ENCODE data around the gene GAL3ST3. TPM values are rescaled to one million over a fixed set of nuclear protein-coding genes. Genes with fewer than 3 reads are reported as not detected.

GAL3ST3 gene
- total RNA-seq, 1 experiment from 2014 or later: not detected

DNA sequence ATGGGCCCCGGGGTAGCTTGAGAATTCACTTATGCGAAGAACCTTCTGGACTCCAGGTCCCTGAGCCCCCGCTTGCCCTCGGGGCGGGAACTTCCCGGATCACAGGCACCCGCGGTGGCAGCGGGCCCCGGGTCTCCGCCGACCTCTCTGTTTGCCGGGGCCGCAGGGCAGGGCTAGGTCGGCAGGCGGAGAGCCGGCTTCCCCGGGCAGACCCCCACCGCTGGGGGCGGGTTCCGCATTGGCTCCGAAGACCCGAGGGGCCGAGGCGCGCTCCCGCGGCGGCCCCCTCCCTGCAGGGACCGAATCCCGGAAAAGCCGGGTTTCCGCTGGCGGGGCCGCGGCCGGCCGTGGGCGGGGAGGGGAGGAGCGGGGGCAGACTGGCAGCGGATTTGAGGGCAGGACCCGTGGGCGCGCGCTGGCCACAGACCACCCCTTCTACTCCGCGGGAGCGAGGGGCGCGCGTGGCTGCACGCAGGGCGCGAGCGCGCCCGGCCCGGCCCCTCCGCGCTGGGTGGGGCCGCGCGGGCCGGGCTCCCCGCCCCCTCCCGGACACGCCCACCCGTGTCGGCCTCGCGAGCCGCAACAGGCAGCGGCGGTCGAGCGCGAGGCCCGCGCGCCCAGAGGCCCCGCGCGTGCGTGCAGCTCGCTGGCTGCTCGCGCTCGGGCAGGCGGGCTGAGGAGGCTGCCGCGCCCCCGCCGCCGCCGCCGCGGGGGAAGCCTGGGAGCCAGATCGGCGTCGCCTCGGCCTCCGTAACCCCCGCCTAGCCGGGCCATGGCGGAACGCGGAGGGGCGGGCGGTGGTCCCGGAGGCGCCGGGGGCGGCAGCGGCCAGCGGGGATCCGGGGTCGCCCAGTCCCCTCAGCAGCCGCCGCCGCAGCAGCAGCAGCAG lies 21.0 kb upstream of the GAL3ST3 start, which contains the start of gene PACS1:
PACS1 (plus strand) TSS at position 558 of the 889 bp plus-strand sequence; CDS start at position 773, 215 bp downstream.
- DNase-seq (ENCODE audit: low read depth): peak; percentile 81

DNA sequence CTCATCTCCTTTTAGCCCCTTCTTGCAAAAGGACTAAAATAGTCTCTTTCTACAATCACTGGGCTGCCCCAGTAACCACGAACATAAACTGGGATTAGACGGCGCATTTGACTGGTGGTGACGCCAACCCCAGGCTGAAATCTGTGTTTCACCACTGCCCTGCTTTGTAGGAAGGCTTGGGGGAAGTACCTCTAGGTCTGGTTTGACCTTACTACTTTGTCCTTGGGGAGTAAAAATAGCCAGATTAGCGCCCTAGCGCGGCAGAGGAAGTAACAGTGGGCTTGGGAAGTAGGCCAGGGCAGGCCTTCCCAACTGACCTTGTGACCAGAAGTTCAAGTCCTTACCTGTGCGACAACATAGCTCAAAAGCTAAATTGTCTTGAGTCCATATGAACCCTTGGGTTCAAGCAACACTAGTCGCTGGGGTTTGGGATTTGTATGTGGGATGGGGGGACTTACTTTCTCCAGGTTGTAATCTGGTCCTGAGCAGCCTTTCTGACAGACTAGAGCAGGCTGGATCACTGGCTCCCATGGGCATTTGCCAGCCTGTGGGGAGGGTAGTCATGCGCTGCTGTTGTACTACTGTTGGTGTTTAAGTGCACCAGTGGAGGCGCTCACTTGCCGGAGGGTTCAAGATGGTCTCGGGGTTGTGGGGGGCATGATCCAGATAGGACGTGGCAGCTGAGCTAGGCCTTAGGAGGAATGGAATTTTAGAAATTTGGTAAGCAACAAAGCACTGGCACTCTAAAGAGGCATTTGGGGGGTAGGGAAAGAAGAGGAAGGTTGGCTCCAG lies 20.2 kb upstream of the GAL3ST3 start:
- DNase-seq (ENCODE audit: low read depth): peak; percentile 92

DNA sequence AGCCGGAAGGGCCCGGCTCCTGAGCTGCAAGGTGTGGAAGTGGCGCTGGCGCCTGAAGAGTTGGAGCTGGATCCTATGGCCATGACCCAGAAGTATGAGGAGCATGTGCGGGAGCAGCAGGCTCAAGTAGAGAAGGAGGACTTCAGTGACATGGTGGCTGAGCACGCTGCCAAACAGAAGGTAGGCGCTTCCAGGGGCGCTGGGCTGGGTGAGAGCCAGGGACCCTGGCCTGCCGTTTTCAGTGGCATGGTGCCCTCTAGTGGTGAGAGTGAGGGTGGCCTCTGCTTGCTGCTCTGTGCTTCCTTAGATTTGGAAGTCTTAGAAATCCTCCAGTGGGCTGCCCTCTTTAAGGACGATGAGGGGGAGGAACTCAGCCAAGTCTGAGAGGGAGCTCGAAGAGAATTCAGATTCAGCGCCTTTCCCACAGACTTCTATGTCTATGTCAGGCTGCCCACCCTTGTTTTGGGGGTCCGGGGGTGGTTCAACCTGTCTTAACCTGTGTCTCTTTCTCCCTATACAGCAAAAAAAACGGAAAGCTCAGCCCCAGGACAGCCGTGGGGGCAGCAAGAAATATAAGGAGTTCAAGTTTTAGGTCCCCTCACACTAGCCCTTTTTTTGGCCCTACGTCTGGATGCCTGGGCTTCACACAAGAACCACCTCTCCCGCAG lies 19.3 kb upstream of the GAL3ST3 start:
- DNase-seq (ENCODE audit: low read depth): peak; percentile 64

DNA sequence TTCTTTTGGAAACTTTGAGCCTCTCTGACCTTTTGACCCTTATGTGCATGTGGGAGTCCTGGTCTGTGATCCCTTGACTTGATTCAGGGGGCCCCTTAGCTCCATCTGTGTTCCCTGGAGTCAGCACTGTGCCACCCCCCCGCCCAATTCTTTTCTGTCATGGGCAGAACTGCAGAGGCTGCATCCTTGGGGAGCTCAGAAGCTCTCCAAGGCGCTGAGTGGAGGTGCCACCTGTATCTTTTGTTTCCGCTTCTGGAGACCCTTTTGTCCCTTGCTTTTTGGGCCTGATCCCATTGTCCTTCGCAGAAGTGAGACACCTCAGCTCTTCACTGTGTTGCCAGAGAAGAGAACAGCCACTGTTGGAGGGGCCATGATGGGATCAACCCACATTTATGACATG lies 18.7 kb upstream of the GAL3ST3 start:
- DNase-seq (ENCODE audit: low read depth): no peak

DNA sequence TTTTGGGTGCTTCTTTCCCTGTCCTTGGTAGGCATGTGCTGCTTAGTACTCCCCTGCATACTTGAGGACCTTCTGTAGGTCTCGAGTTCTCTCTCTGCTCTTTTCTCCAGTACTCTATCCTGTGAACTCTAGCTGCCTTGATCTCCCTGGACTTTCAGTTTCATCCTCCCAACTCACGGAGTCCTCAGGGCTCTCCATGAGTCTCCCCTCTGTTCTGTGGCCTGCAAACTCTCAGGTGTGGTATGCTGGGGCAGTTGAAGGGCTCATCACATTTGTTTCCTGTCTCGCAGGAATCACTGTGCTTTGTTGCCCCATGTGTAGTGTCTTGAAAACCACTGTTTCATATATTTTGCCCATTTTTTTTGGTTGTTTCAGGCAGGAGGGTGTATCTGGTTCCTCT lies 17.8 kb upstream of the GAL3ST3 start:
- no peak for DNase-seq (ENCODE audit: low read depth)

DNA sequence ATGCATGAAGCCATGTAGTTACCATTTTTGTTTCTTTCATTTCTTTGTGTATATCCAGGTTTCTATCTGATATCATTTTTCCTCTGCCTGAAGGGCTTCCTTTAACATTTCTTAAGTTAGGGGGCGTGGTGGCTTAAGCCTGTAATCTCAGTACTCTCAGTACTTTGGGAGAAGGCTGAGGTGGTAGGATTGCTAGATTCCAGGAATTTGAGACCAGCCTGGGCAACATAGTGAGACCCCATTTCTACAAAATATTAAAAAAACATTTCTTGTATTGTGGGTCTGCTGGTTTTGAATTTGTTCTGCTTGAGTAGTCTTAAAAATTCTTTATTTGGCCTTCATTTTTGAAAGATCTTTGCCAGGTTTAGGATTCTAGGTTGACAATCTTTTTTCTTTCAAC lies 15.6 kb upstream of the GAL3ST3 start:
- DNase-seq (ENCODE audit: low read depth): no peak

DNA sequence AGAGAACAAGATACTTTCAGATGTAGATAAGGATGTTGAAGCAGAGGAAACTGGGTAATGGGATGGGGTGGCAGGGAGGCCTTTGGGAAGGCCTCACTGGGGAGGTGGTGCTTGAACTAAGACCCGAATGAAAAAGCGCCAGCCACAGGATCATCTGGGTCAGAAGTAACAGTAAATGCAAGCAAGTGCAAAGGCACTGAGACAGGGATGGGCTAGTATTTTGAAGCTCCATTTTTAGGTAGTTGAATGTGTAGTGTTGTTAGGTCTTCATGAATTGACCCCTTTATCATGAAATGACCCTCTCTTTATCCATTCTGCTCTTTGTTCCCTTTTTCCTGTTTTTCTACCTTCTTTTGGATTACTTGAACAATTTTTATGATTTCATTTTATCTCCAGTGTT lies 14.9 kb upstream of the GAL3ST3 start:
- no peak for DNase-seq (ENCODE audit: low read depth)

DNA sequence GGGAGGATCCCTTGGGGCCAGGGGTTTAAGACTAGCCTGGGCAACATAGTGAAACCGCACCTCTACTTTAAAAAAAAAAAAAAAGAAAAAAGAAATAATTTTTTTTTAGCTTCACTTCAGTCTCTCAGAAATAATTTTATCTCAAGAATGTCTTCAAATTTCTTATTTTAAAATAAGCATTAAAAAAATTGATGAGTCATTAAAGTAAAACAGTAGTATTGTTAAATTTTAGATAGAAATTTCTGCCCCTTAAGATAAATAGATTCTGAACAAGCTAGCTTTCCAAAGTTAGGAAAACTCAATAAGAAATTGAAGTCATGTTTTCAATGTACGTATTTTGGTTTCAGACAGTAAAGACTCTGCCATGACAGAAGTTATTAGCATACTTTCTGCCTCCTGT lies 13.4 kb upstream of the GAL3ST3 start:
- DNase-seq (ENCODE audit: low read depth): no peak

DNA sequence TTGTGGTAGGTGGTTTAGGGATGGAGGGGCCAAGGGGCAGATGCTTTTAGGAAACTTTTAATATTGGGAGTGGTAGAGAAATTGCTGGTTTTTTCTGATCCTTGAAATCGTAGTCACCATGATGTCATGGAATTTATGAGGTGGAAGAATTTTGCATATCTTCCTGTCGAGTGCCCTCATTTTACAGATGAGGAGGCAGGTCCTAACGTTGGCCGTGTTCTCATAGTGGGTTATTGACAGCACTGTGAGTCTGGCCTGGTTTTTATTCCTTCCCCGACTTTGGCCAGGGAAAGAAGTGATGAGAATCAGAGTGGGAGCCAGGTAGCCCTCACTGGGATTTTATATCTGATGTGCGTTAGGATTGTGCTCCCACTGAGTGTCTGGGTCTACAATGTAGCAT lies 12.3 kb upstream of the GAL3ST3 start:
- no peak for DNase-seq (ENCODE audit: low read depth)

DNA sequence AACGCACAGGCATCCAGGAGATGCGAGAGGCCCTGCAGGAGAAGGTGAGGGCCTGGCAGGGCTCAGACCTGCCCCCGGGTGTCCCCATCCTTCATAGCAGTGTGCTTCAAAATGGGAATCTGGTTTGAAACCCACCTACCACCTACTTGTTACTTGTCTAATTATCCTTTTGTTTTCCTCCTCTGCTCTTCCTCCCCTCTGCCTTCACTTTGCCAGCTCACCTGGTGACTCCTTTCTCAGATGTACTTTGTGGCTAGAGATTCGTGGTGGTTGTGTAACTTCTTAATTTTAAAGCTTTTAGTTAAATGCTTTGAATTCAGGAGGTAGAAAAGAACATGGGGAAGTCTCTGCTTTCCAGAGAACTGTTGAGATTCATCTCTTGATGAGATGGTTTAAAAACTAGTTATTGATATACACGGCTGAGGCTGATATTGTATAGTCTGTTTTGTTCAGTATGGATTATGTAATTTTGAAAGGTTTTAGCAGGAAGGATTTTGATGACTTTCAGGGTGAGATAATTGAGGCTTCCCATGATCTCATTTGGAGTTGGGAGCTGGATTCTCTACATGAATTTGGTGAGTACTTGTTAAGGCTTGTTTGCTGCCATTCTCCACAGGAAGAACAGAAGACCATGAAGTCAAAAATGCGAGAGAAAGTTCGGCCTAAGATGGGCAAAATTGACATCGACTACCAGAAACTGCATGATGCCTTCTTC lies 11.2 kb upstream of the GAL3ST3 start:
- no peak for DNase-seq (ENCODE audit: low read depth)

DNA sequence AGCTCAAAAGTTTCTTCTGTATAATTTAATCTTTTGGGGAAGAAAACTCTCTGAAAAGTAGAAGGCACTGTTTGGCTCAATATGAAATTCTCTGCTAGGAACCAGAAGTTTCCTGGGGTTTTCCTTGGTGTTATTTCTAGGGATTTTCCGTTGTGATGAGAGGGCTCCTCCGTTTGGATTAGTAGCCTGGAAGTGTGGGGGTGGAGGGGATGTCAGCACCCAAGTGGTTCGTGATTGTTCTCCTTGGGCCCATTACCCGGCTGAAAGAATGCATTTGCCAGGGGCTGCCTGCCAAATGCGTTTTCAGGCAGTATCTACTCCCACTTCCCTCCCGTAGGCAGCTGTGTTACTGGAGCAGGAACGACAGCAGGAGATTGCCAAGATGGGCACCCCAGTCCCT lies 7.5 kb upstream of the GAL3ST3 start:
- no peak for DNase-seq (ENCODE audit: low read depth)

DNA sequence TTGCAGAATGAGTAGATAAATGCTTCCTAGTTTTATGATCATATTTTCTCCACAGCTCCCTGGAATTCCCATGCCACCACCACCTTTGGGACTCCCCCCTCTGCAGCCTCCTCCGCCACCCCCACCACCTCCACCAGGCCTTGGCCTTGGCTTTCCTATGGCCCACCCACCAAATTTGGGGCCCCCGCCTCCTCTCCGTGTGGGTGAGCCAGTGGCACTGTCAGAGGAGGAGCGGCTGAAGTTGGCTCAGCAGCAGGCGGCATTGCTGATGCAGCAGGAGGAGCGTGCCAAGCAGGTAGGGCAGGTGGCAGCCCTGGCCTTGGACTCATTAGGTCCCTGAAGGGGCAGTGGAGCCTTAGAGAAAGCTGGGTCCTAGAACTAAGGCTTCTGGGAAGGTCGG lies 6.1 kb upstream of the GAL3ST3 start:
- no peak for DNase-seq (ENCODE audit: low read depth)

DNA sequence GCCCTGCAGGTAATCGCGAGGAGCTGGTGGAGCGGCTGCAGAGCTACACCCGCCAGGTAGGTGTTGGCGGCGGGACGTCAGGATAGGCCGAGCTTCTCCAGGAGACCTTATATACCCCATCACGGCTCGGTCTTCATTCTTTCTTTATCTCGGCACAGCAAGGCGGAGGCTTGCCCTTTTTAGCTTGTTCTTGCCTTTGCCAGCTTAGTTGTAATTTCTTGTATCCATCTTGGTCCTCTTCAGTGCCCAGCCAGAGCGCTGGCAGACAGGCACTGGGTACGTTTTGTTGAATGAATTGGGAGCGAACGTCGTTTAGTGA lies 3.7 kb upstream of the GAL3ST3 start:
- DNase-seq (ENCODE audit: low read depth): no peak

DNA sequence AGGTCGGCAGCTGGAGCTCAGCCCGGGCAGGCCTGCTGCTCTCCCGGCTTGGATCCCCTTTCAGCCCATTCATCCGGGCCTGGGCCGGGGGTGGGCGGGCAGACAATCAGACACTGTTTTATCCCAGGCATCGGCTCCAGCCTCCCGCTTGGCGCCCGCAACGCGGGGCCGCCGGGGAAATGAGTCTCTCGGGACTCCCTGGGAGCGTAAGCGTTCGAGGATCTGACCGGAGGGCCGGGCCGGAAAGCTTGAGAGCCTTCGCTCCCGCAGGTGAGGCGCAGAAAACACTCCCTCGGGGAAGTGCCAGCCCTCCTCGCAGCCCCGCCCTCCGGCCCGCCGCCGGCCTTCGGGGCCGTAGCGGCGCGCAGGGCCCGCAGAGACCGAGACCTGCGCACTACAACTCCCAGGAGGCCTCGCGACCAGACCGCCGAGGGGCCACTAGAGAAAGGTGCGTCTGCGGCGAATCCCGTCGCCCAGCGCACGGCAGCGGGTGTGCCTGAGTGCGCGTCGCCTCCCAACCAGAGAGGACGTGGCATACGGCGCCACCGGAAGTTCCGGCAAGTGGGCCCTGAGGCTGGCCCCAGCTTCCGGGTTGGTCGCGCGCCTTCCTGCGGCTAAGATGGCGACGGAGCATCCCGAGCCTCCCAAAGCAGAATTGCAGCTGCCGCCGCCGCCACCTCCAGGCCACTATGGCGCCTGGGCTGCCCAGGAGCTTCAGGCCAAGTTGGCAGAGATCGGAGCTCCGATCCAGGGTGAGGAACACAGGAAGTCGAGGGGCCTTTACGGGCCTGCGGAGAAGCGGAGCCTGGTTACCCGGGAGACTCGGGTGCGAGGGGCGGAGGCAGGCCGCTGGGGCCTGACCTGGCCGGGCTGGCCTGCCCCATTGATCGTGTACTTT lies 3.1 kb upstream of the GAL3ST3 start, which contains the start of gene SF3B2:
SF3B2 (plus strand) TSS at position 599 of the 898 bp plus-strand sequence; CDS start at position 620, 21 bp downstream.
- peak; percentile 97 for DNase-seq (ENCODE audit: low read depth)

DNA sequence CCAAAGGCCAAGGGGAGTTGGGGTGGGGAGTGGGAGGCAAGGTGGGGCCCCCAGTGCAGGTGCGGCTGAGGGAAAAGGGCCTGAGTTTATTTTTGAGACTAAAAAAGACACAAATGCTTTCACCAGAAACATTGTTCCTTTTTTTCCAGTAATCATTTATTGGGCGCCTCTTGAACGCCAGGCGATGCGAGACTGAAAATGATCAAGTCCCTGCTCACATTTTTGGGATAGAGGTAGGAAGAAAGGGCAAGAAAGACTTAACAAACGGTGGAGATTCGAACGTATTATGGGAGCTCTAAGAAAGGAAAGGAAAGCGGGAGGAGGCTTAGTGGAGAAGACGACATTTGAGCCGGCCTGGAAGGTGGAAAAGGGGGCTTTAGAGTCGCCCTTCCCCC lies 2.4 kb upstream of the GAL3ST3 start:
- DNase-seq (ENCODE audit: low read depth): no peak

DNA sequence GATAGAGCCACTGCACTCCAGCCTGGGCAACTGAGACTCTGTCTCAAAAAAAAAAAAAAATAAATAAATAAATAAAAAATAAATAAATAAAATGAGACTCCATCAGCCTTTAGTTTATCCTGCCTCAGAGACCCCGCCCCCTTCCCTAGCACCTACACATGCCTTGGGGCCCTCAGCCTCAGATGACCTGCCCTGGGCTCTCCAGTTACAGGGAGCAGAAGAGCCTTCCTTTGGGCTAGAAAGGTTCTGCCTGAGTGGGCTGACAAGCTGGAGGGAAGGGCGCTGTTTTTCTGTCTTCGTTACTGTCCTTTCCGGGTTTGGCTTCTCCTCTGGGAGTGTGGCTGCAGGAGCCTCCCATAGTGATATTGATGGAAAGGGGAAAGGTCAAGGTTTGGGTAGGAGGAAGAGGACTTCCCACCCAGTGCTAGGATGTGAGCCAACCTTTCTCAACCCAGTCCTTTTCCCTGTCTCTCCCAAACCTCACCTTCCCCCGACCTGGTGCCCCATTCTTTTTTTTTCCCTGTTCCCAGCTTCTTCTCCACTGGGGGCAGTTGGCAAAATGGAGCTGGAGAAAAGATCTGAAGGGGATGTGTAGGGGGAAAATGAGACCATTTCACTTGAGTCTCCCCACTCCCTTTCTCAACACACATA lies 1.7 kb upstream of the GAL3ST3 start:
- DNase-seq (ENCODE audit: low read depth): no peak

DNA sequence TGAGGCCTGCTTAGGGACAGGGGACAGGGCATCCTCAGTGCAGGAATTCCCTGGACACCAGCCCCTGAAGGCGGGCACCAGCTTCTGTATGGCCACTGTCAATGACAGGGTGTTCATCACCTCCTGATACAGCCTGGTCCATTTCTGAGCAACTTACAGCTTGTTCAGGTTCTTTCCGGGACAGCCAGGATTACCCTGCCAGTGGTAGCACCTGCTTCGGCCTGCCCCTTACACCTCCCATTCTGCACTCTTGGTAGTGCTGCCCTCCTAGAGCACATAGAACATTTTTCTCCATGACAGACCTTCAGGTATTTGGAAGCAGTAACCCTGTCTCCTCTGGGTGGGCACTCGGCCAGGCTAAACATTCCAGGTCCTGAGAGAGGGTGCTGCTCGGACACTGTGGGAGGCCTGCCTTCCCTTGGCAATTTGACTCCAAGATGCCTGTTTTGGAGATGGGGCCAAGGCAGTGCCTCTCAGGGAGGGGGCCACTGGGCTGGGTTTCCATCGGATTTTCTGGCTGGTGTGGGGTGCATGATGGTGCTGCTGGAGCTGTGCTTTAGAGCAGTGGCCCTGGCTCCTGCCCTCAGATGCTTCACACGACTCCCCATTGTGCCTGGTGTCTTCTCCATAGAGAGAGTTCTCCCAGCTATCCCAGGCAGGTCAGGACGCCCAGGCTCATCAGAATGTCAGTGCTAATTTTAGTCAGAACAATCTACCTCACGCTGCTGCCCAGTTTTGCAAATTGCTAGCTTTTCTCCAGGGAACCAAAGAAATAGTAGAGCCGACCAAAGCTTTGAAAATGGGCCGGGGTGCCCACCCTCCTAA lies 1.2 kb downstream of the GAL3ST3 start:
- no peak for DNase-seq (ENCODE audit: low read depth)

DNA sequence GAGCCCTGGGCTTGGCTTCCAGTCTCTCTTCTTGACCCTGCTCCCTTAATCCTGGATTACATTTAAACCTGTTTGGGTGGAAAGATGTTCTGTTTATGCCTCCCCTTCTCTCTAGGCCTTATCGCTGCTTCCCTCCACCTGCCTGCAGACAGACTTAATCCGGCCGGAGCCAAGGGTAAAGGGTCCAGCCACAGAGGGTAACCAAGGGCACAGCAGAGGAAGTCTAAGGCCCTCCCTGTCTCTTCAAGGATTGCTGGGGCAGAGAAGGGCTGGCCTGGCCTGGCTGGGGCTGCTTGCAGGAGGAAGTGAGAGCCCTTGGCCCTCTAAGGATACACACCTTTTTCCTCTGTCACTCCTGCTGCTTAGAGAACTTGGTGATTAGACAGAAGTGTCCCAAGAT lies 2.1 kb downstream of the GAL3ST3 start:
- no peak for DNase-seq (ENCODE audit: low read depth)

DNA sequence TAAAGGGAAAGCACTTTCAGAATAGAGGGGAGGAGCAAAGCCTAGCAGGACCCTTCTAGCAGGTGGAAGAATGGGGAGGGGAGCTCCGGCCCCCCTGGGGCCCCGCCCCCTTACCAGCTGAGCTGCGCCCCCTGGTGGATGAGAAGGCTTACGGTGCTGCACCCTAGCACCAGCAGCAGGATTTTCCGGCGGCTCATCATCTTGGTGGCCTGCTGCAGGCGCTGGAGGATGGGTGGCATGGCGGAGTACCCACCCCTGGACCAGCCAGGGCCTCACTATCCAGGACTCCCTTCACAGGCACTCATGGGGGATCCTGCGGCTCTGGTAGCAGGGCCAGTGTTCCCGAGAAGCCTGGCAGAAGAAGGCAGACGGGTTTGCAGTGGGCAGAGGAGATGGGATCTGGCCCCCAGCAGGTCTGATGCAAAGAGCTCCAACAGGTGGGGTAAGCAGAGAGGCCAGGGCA lies 3.8 kb downstream of the GAL3ST3 start:
- peak; percentile 67 for DNase-seq (ENCODE audit: low read depth)
